Prostate gland (tissue), 2 donors: Measurements from ENCODE around the gene DCDC1. TPM values are rescaled to one million over a fixed set of nuclear protein-coding genes. Genes with fewer than 3 reads are reported as not detected.

Experiments
- DNase-seq: peaks from one replicate; pipeline ENCODE4 v3.0.0-alpha.2; 2019; ENCODE audit warnings: low spot score
- H3K27ac ChIP-seq, 2 donors: fragments of 200-600 bp; sonication (generic); 2 replicates each; pipeline ENCODE4 v1.5.1; 2017 to 2019
- H3K27me3 ChIP-seq: fragments of 200-600 bp; sonication (generic); replicated peaks from 2 replicates; pipeline ENCODE4 v1.5.1; 2019; ENCODE audit not compliant: insufficient read depth
- H3K36me3 ChIP-seq, 2 donors: fragments of 200-600 bp; sonication (generic); 1 replicate in 1 of 2; 2 replicates in 1 of 2; pipeline versions ENCODE4 v1.5.1 to v1.8.1; 2017 to 2019
- H3K4me1 ChIP-seq: fragments of 200-600 bp; sonication (generic); replicated peaks from 2 replicates; pipeline ENCODE4 v1.5.1; 2019
- H3K4me3 ChIP-seq, 2 donors: fragments of 200-600 bp; sonication (generic); 2 replicates each; pipeline ENCODE4 v1.5.1; 2017 to 2019
- H3K9me3 ChIP-seq: fragments of 200-600 bp; sonication (generic); 2 replicates; pipeline ENCODE4 v1.5.1; 2017
- CTCF ChIP-seq, 4 experiments: fragments of 200-600 bp in 2 of 4; fragments of 450-650 bp in 2 of 4; sonication (generic) in 2 of 4; IDR thresholded peaks; 1 replicate in 3 of 4; 2 replicates in 1 of 4; pipeline ENCODE4 v1.5.1; 2016 to 2019; ENCODE audit warnings: antibody characterized with exemption in 4 of 4, mild to moderate bottlenecking in 2 of 4, moderate library complexity in 2 of 4
- POLR2A ChIP-seq: fragments of 450-650 bp; IDR thresholded peaks from one replicate; pipeline ENCODE4 v1.6.1; 2016; ENCODE audit warnings: antibody characterized with exemption, mild to moderate bottlenecking
- POLR2AphosphoS5 ChIP-seq: sonication (generic); formaldehyde crosslinking; IDR thresholded peaks from one replicate; pipeline ENCODE4 v1.6.1; 2017; ENCODE audit warnings: antibody characterized with exemption
- WGBS: methylation state at CpG from one replicate; pipeline ENCODE4 v1.1.5; 2018; 5-methylcytosine and 5-hydroxymethylcytosine counted together
- intact Hi-C: fragments of 100-400 bp; cut with DNase I; formaldehyde crosslinking; loops from one replicate; pipeline ENCODE4 v1.14.2; 2022
- total RNA-seq, 2 donors: library from RNA; depleted of rRNA; stranded (reverse); fragments of >200 nt; gene quantifications; one replicate each; pipeline ENCODE4 v1.1.0, GENCODE V29; 2016

Gene DCDC1
- total RNA-seq, 2 donors from 2014 or later: 0.36 to 2.5 TPM

- TF ChIP-seq CTCF (IDR thresholded peaks at IDR 0.05) (no peak), POLR2AphosphoS5 (no peak), POLR2A (no peak)
- WGBS: 52% methylated on average over 1 of the region's 1 CpG
Measured at GRCh38 chr11:31214372-31214771, 155.2 kb downstream of the DCDC1 start.

GRCh38 chr11:31199378-31199777, 170.2 kb downstream of the DCDC1 start:
- no peaks in the 10 kb centered on the region for H3K27me3 ChIP-seq
- no peak for DNase-seq
- no peak for TF ChIP-seq CTCF (IDR thresholded peaks at IDR 0.05)
- H3K27ac ChIP-seq: no peak overlapping the region
- intact Hi-C loops: no loop called here
- H3K36me3 ChIP-seq: no peaks in the 10 kb centered on the region
- H3K4me1 ChIP-seq: no peaks in the 10 kb centered on the region
- WGBS: 50% methylated on average over 2 of the region's 2 CpGs
- no peaks in the 10 kb centered on the region for H3K9me3 ChIP-seq
- H3K4me3 ChIP-seq: no peak overlapping the region

More at GRCh38 chr11:31214372-31214771, 155.2 kb downstream of the DCDC1 start:
- H3K4me1 ChIP-seq: no peaks in the 10 kb centered on the region
- H3K36me3 ChIP-seq: no peaks in the 10 kb centered on the region
- no peaks in the 10 kb centered on the region for H3K27me3 ChIP-seq
- H3K27ac ChIP-seq: no peak overlapping the region
- no peaks in the 10 kb centered on the region for H3K9me3 ChIP-seq
- no peak overlapping the region for H3K4me3 ChIP-seq
- intact Hi-C loops: no loop called here
- no peak for DNase-seq

GRCh38 chr11:31173926-31174680, 195.4 kb downstream of the DCDC1 start:
- Histone ChIP-seq H3K36me3 (no peaks in the 10 kb centered on the region), H3K27ac (no peak overlapping the region), H3K27me3 (no peaks in the 10 kb centered on the region), H3K9me3 (no peaks in the 10 kb centered on the region), H3K4me1 (no peaks in the 10 kb centered on the region), H3K4me3 (no peak overlapping the region)
- WGBS: 91% methylated on average over 6 of the region's 8 CpGs
- TF ChIP-seq CTCF (IDR thresholded peaks at IDR 0.05) (no peak), POLR2AphosphoS5 (no peak), POLR2A (no peak)
- no peak for DNase-seq
- intact Hi-C loops: no loop called here

- Histone ChIP-seq H3K4me3 (no peak overlapping the region), H3K36me3 (no peaks in the 10 kb centered on the region), H3K9me3 (no peaks in the 10 kb centered on the region), H3K27me3 (no peaks in the 10 kb centered on the region), H3K4me1 (no peaks in the 10 kb centered on the region), H3K27ac (no peak overlapping the region)
- TF ChIP-seq POLR2AphosphoS5: no peak
- TF ChIP-seq CTCF (IDR thresholded peaks at IDR 0.05): peak in 1 of 4 experiments; percentile 13
- DNase-seq: no peak
- intact Hi-C loops: no loop called here
- 59% methylated on average over 5 of the region's 5 CpGs for WGBS
Measured at GRCh38 chr11:31160504-31161422, 208.8 kb downstream of the DCDC1 start.
